H9 (cell line): Measurements from ENCODE around the gene LLGL2. TPM values are rescaled to one million over a fixed set of nuclear protein-coding genes. Genes with fewer than 3 reads are reported as not detected.

Experiments used
- DNase-seq: peaks from one replicate; pipeline ENCODE4 v3.0.0-alpha.2; 2017
- H2AFZ ChIP-seq: one replicate; pipeline ENCODE4 v1.6.1; 2013; ENCODE audit warnings: mild to moderate bottlenecking, low read length, control low read depth, moderate library complexity
- H2AK5ac ChIP-seq: 2 replicates; pipeline ENCODE4 v1.6.1; 2013; ENCODE audit warnings: low read length, control low read depth, mixed read lengths; ENCODE audit not compliant: insufficient read length
- H2BK120ac ChIP-seq: one replicate; pipeline ENCODE4 v1.6.1; 2013; ENCODE audit warnings: low read depth, mild to moderate bottlenecking, low read length, control low read depth, inconsistent platforms; ENCODE audit not compliant: poor library complexity, severe bottlenecking
- H2BK12ac ChIP-seq: 2 replicates; pipeline ENCODE4 v1.6.1; 2013; ENCODE audit warnings: low read length, control low read depth, mixed read lengths, low read depth; ENCODE audit not compliant: insufficient read length
- H2BK15ac ChIP-seq: 2 replicates; pipeline ENCODE4 v1.6.1; 2013; ENCODE audit warnings: low read depth, low read length, control low read depth
- H2BK20ac ChIP-seq: one replicate; pipeline ENCODE4 v1.6.1; 2013; ENCODE audit warnings: low read depth, mild to moderate bottlenecking, low read length, control low read depth, inconsistent platforms; ENCODE audit not compliant: poor library complexity, severe bottlenecking
- H2BK5ac ChIP-seq: 2 replicates; pipeline ENCODE4 v1.6.1; 2013; ENCODE audit warnings: low read length, control low read depth, mixed read lengths; ENCODE audit not compliant: insufficient read length
- H3K14ac ChIP-seq: 2 replicates; pipeline ENCODE4 v1.6.1; 2013; ENCODE audit warnings: low read length, control low read depth; ENCODE audit not compliant: insufficient read depth
- H3K18ac ChIP-seq: 2 replicates; pipeline ENCODE4 v1.6.1; 2013; ENCODE audit warnings: low read depth, mild to moderate bottlenecking, mixed read lengths, low read length, control low read depth; ENCODE audit not compliant: insufficient read length
- H3K23ac ChIP-seq: 2 replicates; pipeline ENCODE4 v1.6.1; 2013; ENCODE audit warnings: low read length, control low read depth, mixed read lengths, low read depth; ENCODE audit not compliant: insufficient read length
- H3K23me2 ChIP-seq: 2 replicates; pipeline ENCODE4 v1.6.1; 2013; ENCODE audit warnings: low read depth, mild to moderate bottlenecking, mixed read lengths, low read length, control low read depth; ENCODE audit not compliant: insufficient read length, poor library complexity, severe bottlenecking
- H3K27ac ChIP-seq: 2 replicates; pipeline ENCODE4 v1.5.1; 2013; ENCODE audit warnings: low read length, control low read depth, mixed read lengths, low read depth; ENCODE audit not compliant: insufficient read length
- H3K27me3 ChIP-seq: 2 replicates; pipeline ENCODE4 v1.6.1; 2013; ENCODE audit warnings: low read length, control low read depth, inconsistent platforms; ENCODE audit not compliant: insufficient read depth
- H3K4ac ChIP-seq: 2 replicates; pipeline ENCODE4 v1.6.1; 2013; ENCODE audit warnings: low read depth, mild to moderate bottlenecking, control low read depth, inconsistent platforms, low read length, moderate library complexity
- H3K4me1 ChIP-seq: 2 replicates; pipeline ENCODE4 v1.6.1; 2013; ENCODE audit warnings: low read length, control low read depth, inconsistent platforms; ENCODE audit not compliant: insufficient read depth
- H3K4me2 ChIP-seq: 2 replicates; pipeline ENCODE4 v1.6.1; 2013; ENCODE audit warnings: low read length, control low read depth, mixed read lengths; ENCODE audit not compliant: insufficient read length, insufficient read depth
- H3K56ac ChIP-seq: 2 replicates; pipeline ENCODE4 v1.6.1; 2013; ENCODE audit warnings: low read depth, mild to moderate bottlenecking, mixed read lengths, low read length, control low read depth; ENCODE audit not compliant: insufficient read length
- H3K79me1 ChIP-seq: 2 replicates; pipeline ENCODE4 v1.6.1; 2013; ENCODE audit warnings: low read depth, mild to moderate bottlenecking, moderate library complexity, low read length, control low read depth, inconsistent platforms; ENCODE audit not compliant: insufficient read depth, poor library complexity, severe bottlenecking
- H3K79me2 ChIP-seq: 2 replicates; pipeline ENCODE4 v1.6.1; 2013; ENCODE audit warnings: low read length, control low read depth, inconsistent platforms; ENCODE audit not compliant: insufficient read depth
- H3K9ac ChIP-seq: 2 replicates; pipeline ENCODE4 v1.6.1; 2013; ENCODE audit warnings: low read length, control low read depth, mixed read lengths; ENCODE audit not compliant: insufficient read length; ENCODE audit errors: extremely low read depth
- H3K9me3 ChIP-seq: one replicate; pipeline ENCODE4 v1.6.1; 2013; ENCODE audit warnings: low read depth, low read length, inconsistent platforms; ENCODE audit not compliant: control insufficient read depth
- H3T11ph ChIP-seq: one replicate; pipeline ENCODE4 v1.6.1; 2013; ENCODE audit warnings: mild to moderate bottlenecking, low read length, control low read depth, inconsistent platforms
- H4K20me1 ChIP-seq: one replicate; pipeline ENCODE4 v1.6.1; 2013; ENCODE audit not compliant: control insufficient read depth, insufficient read length, insufficient read depth
- H4K5ac ChIP-seq: 2 replicates; pipeline ENCODE4 v1.6.1; 2013; ENCODE audit warnings: low read depth, mild to moderate bottlenecking, mixed read lengths, low read length, control low read depth; ENCODE audit not compliant: insufficient read length
- H4K8ac ChIP-seq: replicated peaks from 2 replicates; pipeline ENCODE4 v1.6.1; 2013; ENCODE audit warnings: low read length, control low read depth, mixed read lengths, low read depth; ENCODE audit not compliant: insufficient read length
- H4K91ac ChIP-seq: 2 replicates; pipeline ENCODE4 v1.6.1; 2013; ENCODE audit warnings: low read depth, mild to moderate bottlenecking, moderate library complexity, mixed read lengths, low read length, control low read depth; ENCODE audit not compliant: insufficient read length
- H3K27ac Mint-ChIP-seq, 3 experiments: 2 replicates in 2 of 3; 3 replicates in 1 of 3; pipeline ENCODE4 v1.8.0; 2020 to 2021; ENCODE audit warnings: mixed read lengths in 3 of 3, mild to moderate bottlenecking in 1 of 3, moderate library complexity in 1 of 3
- H3K27me3 Mint-ChIP-seq: 2 replicates; pipeline ENCODE4 v1.8.0; 2021; ENCODE audit warnings: low read depth, mild to moderate bottlenecking, moderate library complexity, mixed read lengths
- H3K36me3 Mint-ChIP-seq, 3 experiments: 2 replicates in 2 of 3; 3 replicates in 1 of 3; pipeline ENCODE4 v1.8.0; 2020 to 2021; ENCODE audit warnings: low read depth in 3 of 3, mixed read lengths in 3 of 3; ENCODE audit not compliant: insufficient read depth in 1 of 3
- H3K4me1 Mint-ChIP-seq, 2 experiments: 2 replicates each; pipeline ENCODE4 v1.8.0; 2020; ENCODE audit warnings: mixed read lengths in 2 of 2
- H3K4me3 Mint-ChIP-seq, 2 experiments: 2 replicates in 1 of 2; 3 replicates in 1 of 2; pipeline ENCODE4 v1.8.0; 2020 to 2021; ENCODE audit warnings: mild to moderate bottlenecking in 2 of 2, mixed read lengths in 2 of 2, moderate library complexity in 1 of 2
- H3K9me3 Mint-ChIP-seq, 2 experiments: 2 replicates in 1 of 2; 3 replicates in 1 of 2; pipeline ENCODE4 v1.8.0; 2020; ENCODE audit warnings: mild to moderate bottlenecking in 2 of 2, mixed read lengths in 2 of 2, moderate library complexity in 1 of 2
- CTCF ChIP-seq: fragments of 200-600 bp; sonication (generic); conservative IDR thresholded peaks from 3 replicates; pipeline ENCODE4 v1.8.0; 2021; ENCODE audit warnings: antibody characterized with exemption, mild to moderate bottlenecking
- WGBS: extraction: QIAGEN DNeasy Blood & Tissue Kit; methylation state at CpG from one replicate; pipeline ENCODE4 v1.1.7; 2013; ENCODE audit warnings: missing lambda C conversion rate, low lambda C conversion rate, mixed read lengths; ENCODE audit not compliant: insufficient read length; ENCODE audit errors: extremely low coverage; 5-methylcytosine and 5-hydroxymethylcytosine counted together
- total RNA-seq: library from RNA; stranded (reverse); gene quantifications from 2 replicates; pipeline ENCODE4 v1.2.1, GENCODE V29; 2021

The LLGL2 gene
- total RNA-seq, 1 experiment from 2014 or later, result 90.4 TPM

- Histone ChIP-seq H3K23me2 (peaks cover 8% of the 10 kb centered on the region), H3T11ph (no peak overlapping the region), H4K8ac (no peak overlapping the region), H3K4me2 (peak overlapping the region; percentile 67), H2BK12ac (no peak overlapping the region), H3K9ac (peak overlapping the region; percentile 46), H3K4me1 (no peaks in the 10 kb centered on the region; the same call in 1 of the 2 replicates), H3K79me2 (no peaks in the 10 kb centered on the region; the same call in 1 of the 2 replicates), H2BK20ac (no peak overlapping the region), H4K91ac (no peak overlapping the region), H2AFZ (no peak overlapping the region), H4K5ac (no peak overlapping the region), H2BK120ac (no peak overlapping the region), H3K14ac (peak overlapping the region; percentile 50), H3K56ac (no peak overlapping the region), H2BK5ac (no peak overlapping the region), H3K4ac (no peak overlapping the region), H3K9me3 (no peaks in the 10 kb centered on the region), H4K20me1 (no peaks in the 10 kb centered on the region), H3K23ac (no peak overlapping the region), H3K18ac (no peak overlapping the region), H3K27ac (no peak overlapping the region), H2BK15ac (no peak overlapping the region), H3K27me3 (no peaks in the 10 kb centered on the region), H2AK5ac (no peak overlapping the region), H3K79me1 (no peaks in the 10 kb centered on the region)
- H3K4me3 Mint-ChIP-seq, result peak overlapping the region; percentile 73 to 86
- WGBS, result no CpG with 5 or more reads among the region's 50 CpGs
- no peak overlapping the region for H3K27ac Mint-ChIP-seq
- H3K27me3 Mint-ChIP-seq, result no peaks in the 10 kb centered on the region; the same call in 1 of the 2 replicates
- peaks cover 13 to 47% (median 40%) of the 10 kb centered on the region in 3 experiments; a peak in 6 of 7 replicates for H3K36me3 Mint-ChIP-seq
- H3K9me3 Mint-ChIP-seq, result no peaks in the 10 kb centered on the region
- no peak for DNase-seq
- H3K4me1 Mint-ChIP-seq, result peaks cover 17 to 26% of the 10 kb centered on the region in 2 experiments
- TF ChIP-seq CTCF, result no peak
Measured at GRCh38 chr17:75514919-75515495, 10.5 kb upstream of the LLGL2 start.
